Keratinocyte (primary cell): ENCODE results near the gene PTGR3.

ENCODE experiments used
- EZH2 ChIP-seq: IDR thresholded peaks from one replicate; pipeline ENCODE4 v1.6.1; 2012; ENCODE audit warnings: inconsistent platforms, mild to moderate bottlenecking, low read length, moderate library complexity
- TF ChIP-seq, protein P1 (sequence below), 3 experiments: IDR thresholded peaks in 1 of 3; conservative IDR thresholded peaks in 1 of 3; optimal IDR thresholded peaks in 1 of 3; 2 replicates in 2 of 3; 3 replicates in 1 of 3; pipeline versions ENCODE3 to v1.5.1; 2011; ENCODE audit warnings: low read length in 3 of 3, mild to moderate bottlenecking in 3 of 3, moderate library complexity in 2 of 3, control low read depth in 1 of 3, inconsistent platforms in 1 of 3; ENCODE audit not compliant: insufficient read depth in 2 of 3; ENCODE audit errors: extremely low read depth in 1 of 3

- TF ChIP-seq, protein P1, sequence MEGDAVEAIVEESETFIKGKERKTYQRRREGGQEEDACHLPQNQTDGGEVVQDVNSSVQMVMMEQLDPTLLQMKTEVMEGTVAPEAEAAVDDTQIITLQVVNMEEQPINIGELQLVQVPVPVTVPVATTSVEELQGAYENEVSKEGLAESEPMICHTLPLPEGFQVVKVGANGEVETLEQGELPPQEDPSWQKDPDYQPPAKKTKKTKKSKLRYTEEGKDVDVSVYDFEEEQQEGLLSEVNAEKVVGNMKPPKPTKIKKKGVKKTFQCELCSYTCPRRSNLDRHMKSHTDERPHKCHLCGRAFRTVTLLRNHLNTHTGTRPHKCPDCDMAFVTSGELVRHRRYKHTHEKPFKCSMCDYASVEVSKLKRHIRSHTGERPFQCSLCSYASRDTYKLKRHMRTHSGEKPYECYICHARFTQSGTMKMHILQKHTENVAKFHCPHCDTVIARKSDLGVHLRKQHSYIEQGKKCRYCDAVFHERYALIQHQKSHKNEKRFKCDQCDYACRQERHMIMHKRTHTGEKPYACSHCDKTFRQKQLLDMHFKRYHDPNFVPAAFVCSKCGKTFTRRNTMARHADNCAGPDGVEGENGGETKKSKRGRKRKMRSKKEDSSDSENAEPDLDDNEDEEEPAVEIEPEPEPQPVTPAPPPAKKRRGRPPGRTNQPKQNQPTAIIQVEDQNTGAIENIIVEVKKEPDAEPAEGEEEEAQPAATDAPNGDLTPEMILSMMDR (optimal IDR thresholded peaks at IDR 0.05 in 1 of 3, IDR thresholded peaks at IDR 0.05 in 1 of 3, conservative IDR thresholded peaks at IDR 0.05 in 1 of 3; ENCODE audit: extremely low read depth in 1 of 3, insufficient read depth in 2 of 3, low read length in 3 of 3): no peak
- no peak for TF ChIP-seq EZH2
Observed at GRCh38 chr18:75200605-75201280, 8.2 kb downstream of the PTGR3 start.
